Measurements from ENCODE around the gene REL.
"Not testable (repeated sequence)": the region's sequence is repeated elsewhere in the genome, so short reads cannot be mapped to it uniquely, and the experiment has no call there.

Gene REL

GRCh38 chr2:60853531-60853930, 27.8 kb upstream of the REL start:
- DNase-seq (ENCODE audit: low spot score), result no peak
- no peaks in the 10 kb centered on the region for H3K27me3 Mint-ChIP-seq (ENCODE audit: low read depth)
- no peak overlapping the region for H3K4me3 Mint-ChIP-seq
- no peaks in the 10 kb centered on the region for H3K4me1 Mint-ChIP-seq (ENCODE audit: low read depth)
- H3K27ac Mint-ChIP-seq, result no peak overlapping the region
- H3K36me3 Mint-ChIP-seq (ENCODE audit: low read depth), result no peaks in the 10 kb centered on the region
- no peaks in the 10 kb centered on the region for H3K9me3 Mint-ChIP-seq

- Mint-ChIP-seq H3K36me3 (ENCODE audit: low read depth) (no peaks in the 10 kb centered on the region), H3K4me1 (ENCODE audit: low read depth) (no peaks in the 10 kb centered on the region), H3K4me3 (no peak overlapping the region), H3K27ac (no peak overlapping the region), H3K27me3 (ENCODE audit: low read depth) (no peaks in the 10 kb centered on the region), H3K9me3 (no peaks in the 10 kb centered on the region)
- no peak for DNase-seq (ENCODE audit: low spot score)
These were observed 25.2 kb upstream of the REL start for GRCh38 chr2:60855989-60856669.

GRCh38 chr2:60857056-60857455, 24.3 kb upstream of the REL start:
- no peaks in the 10 kb centered on the region for H3K36me3 Mint-ChIP-seq (ENCODE audit: low read depth)
- no peaks in the 10 kb centered on the region for H3K4me1 Mint-ChIP-seq (ENCODE audit: low read depth)
- H3K27ac Mint-ChIP-seq, result no peak overlapping the region

GRCh38 chr2:60858897-60859311, 22.5 kb upstream of the REL start:
- Mint-ChIP-seq H3K9me3 (no peaks in the 10 kb centered on the region), H3K27ac (no peak overlapping the region), H3K4me3 (no peak overlapping the region), H3K4me1 (ENCODE audit: low read depth) (no peaks in the 10 kb centered on the region), H3K36me3 (ENCODE audit: low read depth) (no peaks in the 10 kb centered on the region), H3K27me3 (ENCODE audit: low read depth) (peaks cover 3% of the 10 kb centered on the region)
- DNase-seq (ENCODE audit: low spot score), result no peak

More at GRCh38 chr2:60857056-60857455, 24.3 kb upstream of the REL start:
- H3K4me3 Mint-ChIP-seq, result no peak overlapping the region
- H3K9me3 Mint-ChIP-seq, result no peaks in the 10 kb centered on the region
- peaks cover 2% of the 10 kb centered on the region for H3K27me3 Mint-ChIP-seq (ENCODE audit: low read depth)
- DNase-seq (ENCODE audit: low spot score), result no peak

DNA sequence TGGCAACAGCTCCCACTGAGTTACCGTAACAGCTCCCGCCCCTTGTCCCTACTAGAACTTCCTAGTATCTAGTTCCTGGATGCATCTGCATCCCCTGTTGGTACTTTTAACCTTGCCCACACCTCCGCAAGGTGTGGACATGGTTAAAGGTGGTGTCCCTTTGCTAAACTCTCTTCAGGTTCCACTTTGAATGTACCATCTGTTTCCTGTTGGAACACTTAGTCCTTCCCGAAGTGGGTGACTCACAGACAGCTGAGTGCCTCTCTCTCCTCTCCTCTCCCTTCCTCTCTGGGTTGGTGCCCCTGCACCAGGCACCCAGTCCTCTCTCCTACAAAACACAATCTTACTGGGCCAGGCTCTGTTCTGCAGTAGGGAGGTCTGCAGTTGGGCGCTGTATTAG, 19.6 kb upstream of the REL start:
- Mint-ChIP-seq H3K27me3 (ENCODE audit: low read depth) (peaks cover 3% of the 10 kb centered on the region), H3K36me3 (ENCODE audit: low read depth) (peaks cover 2% of the 10 kb centered on the region), H3K4me1 (ENCODE audit: low read depth) (no peaks in the 10 kb centered on the region), H3K4me3 (no peak overlapping the region), H3K27ac (no peak overlapping the region), H3K9me3 (peaks cover 13% of the 10 kb centered on the region)
- no peak for DNase-seq (ENCODE audit: low spot score)

DNA sequence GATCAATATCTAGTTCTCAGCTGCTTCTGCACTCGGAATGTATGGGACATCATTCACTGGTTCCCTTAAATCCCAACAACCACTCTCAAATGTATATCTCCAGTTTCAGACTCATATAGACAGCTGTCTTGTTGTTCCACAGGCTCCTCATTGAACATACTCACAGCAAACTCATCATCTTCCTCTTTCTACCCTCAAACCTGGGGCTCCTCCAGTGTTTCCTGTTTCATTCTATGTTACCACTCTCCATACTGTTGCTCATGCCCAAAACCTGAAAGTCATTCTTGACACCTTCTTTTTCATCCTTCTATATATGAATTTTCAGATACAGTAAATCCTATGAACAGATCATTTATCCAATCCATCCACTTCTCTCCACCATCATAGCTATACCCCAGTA, 18.7 kb upstream of the REL start:
- Mint-ChIP-seq H3K27me3 (ENCODE audit: low read depth) (peaks cover 3% of the 10 kb centered on the region), H3K4me3 (no peak overlapping the region), H3K9me3 (peaks cover 21% of the 10 kb centered on the region), H3K4me1 (ENCODE audit: low read depth) (peaks cover 5% of the 10 kb centered on the region), H3K36me3 (ENCODE audit: low read depth) (peaks cover 9% of the 10 kb centered on the region), H3K27ac (no peak overlapping the region)
- DNase-seq (ENCODE audit: low spot score), result no peak

GRCh38 chr2:60865361-60865760, 16.0 kb upstream of the REL start:
- DNase-seq (ENCODE audit: low spot score); H3K4me1 Mint-ChIP-seq (ENCODE audit: low read depth); H3K4me3 Mint-ChIP-seq; H3K27me3 Mint-ChIP-seq (ENCODE audit: low read depth); H3K27ac Mint-ChIP-seq: not testable (repeated sequence)
- Mint-ChIP-seq H3K9me3 (peaks cover 32% of the 10 kb centered on the region), H3K36me3 (ENCODE audit: low read depth) (peaks cover 15% of the 10 kb centered on the region)

GRCh38 chr2:60867007-60867406, 14.4 kb upstream of the REL start:
- no peak for DNase-seq (ENCODE audit: low spot score)

GRCh38 chr2:60867848-60868247, 13.5 kb upstream of the REL start:
- H3K27ac Mint-ChIP-seq, result peak overlapping the region; percentile 73
- H3K4me1 Mint-ChIP-seq (ENCODE audit: low read depth), result peaks cover 18% of the 10 kb centered on the region
- no peak for DNase-seq (ENCODE audit: low spot score)
- no peaks in the 10 kb centered on the region for H3K27me3 Mint-ChIP-seq (ENCODE audit: low read depth)
- H3K36me3 Mint-ChIP-seq (ENCODE audit: low read depth), result peaks cover 15% of the 10 kb centered on the region
- no peak overlapping the region for H3K4me3 Mint-ChIP-seq
- peaks cover 32% of the 10 kb centered on the region for H3K9me3 Mint-ChIP-seq

More at GRCh38 chr2:60867007-60867406, 14.4 kb upstream of the REL start:
- peaks cover 15% of the 10 kb centered on the region for H3K36me3 Mint-ChIP-seq (ENCODE audit: low read depth)
- H3K27me3 Mint-ChIP-seq (ENCODE audit: low read depth), result peaks cover under 1% of the 10 kb centered on the region
- peaks cover 10% of the 10 kb centered on the region for H3K4me1 Mint-ChIP-seq (ENCODE audit: low read depth)
- no peak overlapping the region for H3K4me3 Mint-ChIP-seq
- peak overlapping the region; percentile 54 for H3K27ac Mint-ChIP-seq
- H3K9me3 Mint-ChIP-seq, result peaks cover 32% of the 10 kb centered on the region

- Mint-ChIP-seq H3K36me3 (ENCODE audit: low read depth) (peaks cover 15% of the 10 kb centered on the region), H3K4me1 (ENCODE audit: low read depth) (peaks cover 18% of the 10 kb centered on the region), H3K9me3 (peaks cover 32% of the 10 kb centered on the region), H3K27ac (peak overlapping the region; percentile 45), H3K4me3 (no peak overlapping the region), H3K27me3 (ENCODE audit: low read depth) (no peaks in the 10 kb centered on the region)
- DNase-seq (ENCODE audit: low spot score), result no peak
These were observed 12.6 kb upstream of the REL start for GRCh38 chr2:60868589-60869273.

DNA sequence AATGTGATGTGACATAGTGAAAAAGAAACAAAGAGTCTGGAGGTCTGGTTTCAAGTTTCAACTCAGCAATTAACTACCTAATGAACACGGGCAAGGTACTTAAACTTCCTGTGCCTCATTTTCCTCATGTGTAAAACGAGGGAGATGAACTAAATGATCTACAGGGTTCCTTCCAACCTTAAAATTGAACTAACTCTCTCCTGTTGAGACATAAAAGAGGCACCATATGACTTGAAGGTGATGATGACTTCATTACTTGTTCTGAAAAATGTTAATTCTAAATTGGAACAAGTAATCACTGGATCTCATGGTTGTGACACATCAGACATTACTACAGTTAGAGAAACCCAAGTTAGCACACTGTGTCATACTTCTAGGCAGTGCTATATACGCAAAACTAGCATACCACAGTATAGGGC, 8.9 kb upstream of the REL start:
- Mint-ChIP-seq H3K4me1 (ENCODE audit: low read depth) (peaks cover 13% of the 10 kb centered on the region), H3K27ac (peak overlapping the region; percentile 6), H3K36me3 (ENCODE audit: low read depth) (peaks cover 7% of the 10 kb centered on the region), H3K27me3 (ENCODE audit: low read depth) (no peaks in the 10 kb centered on the region), H3K9me3 (peaks cover 12% of the 10 kb centered on the region), H3K4me3 (no peak overlapping the region)
- DNase-seq (ENCODE audit: low spot score), result no peak

GRCh38 chr2:60873381-60873780, 8.0 kb upstream of the REL start:
- Mint-ChIP-seq H3K9me3 (peaks cover 4% of the 10 kb centered on the region), H3K4me1 (ENCODE audit: low read depth) (peaks cover 9% of the 10 kb centered on the region)

GRCh38 chr2:60875520-60875919, 5.9 kb upstream of the REL start:
- Mint-ChIP-seq H3K4me3 (no peak overlapping the region), H3K4me1 (ENCODE audit: low read depth) (peaks cover 13% of the 10 kb centered on the region), H3K9me3 (no peaks in the 10 kb centered on the region), H3K27ac (no peak overlapping the region), H3K36me3 (ENCODE audit: low read depth) (no peaks in the 10 kb centered on the region), H3K27me3 (ENCODE audit: low read depth) (no peaks in the 10 kb centered on the region)
- no peak for DNase-seq (ENCODE audit: low spot score)

More at GRCh38 chr2:60873381-60873780, 8.0 kb upstream of the REL start:
- H3K27ac Mint-ChIP-seq, result no peak overlapping the region
- H3K27me3 Mint-ChIP-seq (ENCODE audit: low read depth), result no peaks in the 10 kb centered on the region
- no peaks in the 10 kb centered on the region for H3K36me3 Mint-ChIP-seq (ENCODE audit: low read depth)
- DNase-seq (ENCODE audit: low spot score), result no peak
- H3K4me3 Mint-ChIP-seq, result no peak overlapping the region

DNA sequence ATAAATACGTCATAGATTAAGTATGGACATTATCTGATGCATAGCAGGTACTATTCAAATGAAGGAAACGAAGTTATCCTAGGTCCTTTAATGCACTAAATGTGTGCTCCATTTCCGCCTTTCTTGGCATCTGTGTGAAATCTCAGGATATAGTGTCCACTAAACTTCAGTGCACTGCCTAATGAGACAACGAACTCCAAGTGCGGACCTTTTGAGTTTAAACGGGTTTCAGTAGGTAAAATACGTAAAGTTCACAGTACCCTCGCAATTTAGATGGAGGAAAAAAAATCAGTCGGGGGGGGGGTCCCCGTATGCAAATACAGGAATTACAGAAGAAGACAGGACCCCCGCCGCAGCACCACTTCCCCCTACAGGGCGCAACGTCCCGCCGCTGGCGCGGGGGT, 729 bp upstream of the REL start:
- Mint-ChIP-seq H3K4me1 (ENCODE audit: low read depth) (peaks cover 26% of the 10 kb centered on the region), H3K4me3 (peak overlapping the region; percentile 95), H3K36me3 (ENCODE audit: low read depth) (peaks cover 10% of the 10 kb centered on the region), H3K9me3 (no peaks in the 10 kb centered on the region), H3K27ac (peak overlapping the region; percentile 96), H3K27me3 (ENCODE audit: low read depth) (no peaks in the 10 kb centered on the region)
- no peak for DNase-seq (ENCODE audit: low spot score)

Measured in T-helper 2 cell treated with Interferon-gamma antibody and Interleukin-4, amounts not matched to agents 5 μg/mL and 100 μg/mL, for 36 hours (primary cell).